ENCODE measurements around the gene SDK2.

SDK2 gene

GRCh38 chr17:73300392-73300791 is 343.9 kb downstream of the SDK2 start:
- TF ChIP-seq CTCF (IDR thresholded peaks at IDR 0.05; ENCODE audit: low read depth, low read length), result no peak
- in situ Hi-C loops (cut with HindIII; ENCODE audit: low sequenced_read_pairs), result no loop called here
- DNase-seq (ENCODE audit: low read depth, low spot score), result no peak
- H3K4me3 ChIP-seq (ENCODE audit: low read depth, low read length), result no peak overlapping the region

GRCh38 chr17:73297934-73298861 is 346.0 kb downstream of the SDK2 start:
- in situ Hi-C loops (cut with HindIII; ENCODE audit: low sequenced_read_pairs), result no loop called here

GRCh38 chr17:73293480-73293911 is 350.7 kb downstream of the SDK2 start:
- peak; percentile 78 for DNase-seq (ENCODE audit: low read depth, low spot score)
- no peak overlapping the region for H3K4me3 ChIP-seq (ENCODE audit: low read depth, low read length)
- in situ Hi-C loops (cut with HindIII; ENCODE audit: low sequenced_read_pairs), result no loop called here
- TF ChIP-seq CTCF (IDR thresholded peaks at IDR 0.05; ENCODE audit: low read depth, low read length), result no peak

More at GRCh38 chr17:73297934-73298861, 346.0 kb downstream of the SDK2 start:
- no peak overlapping the region for H3K4me3 ChIP-seq (ENCODE audit: low read depth, low read length)
- DNase-seq (ENCODE audit: low read depth, low spot score), result peak; percentile 30
- TF ChIP-seq CTCF (IDR thresholded peaks at IDR 0.05; ENCODE audit: low read depth, low read length), result no peak

- no peak overlapping the region for H3K4me3 ChIP-seq (ENCODE audit: low read depth, low read length)
- in situ Hi-C loops (cut with HindIII; ENCODE audit: low sequenced_read_pairs), result no loop called here
- TF ChIP-seq CTCF (IDR thresholded peaks at IDR 0.05; ENCODE audit: low read depth, low read length), result no peak
- no peak for DNase-seq (ENCODE audit: low read depth, low spot score)
These were observed 351.2 kb downstream of the SDK2 start for GRCh38 chr17:73293031-73293430.

GRCh38 chr17:73292031-73292531 is 352.2 kb downstream of the SDK2 start:
- H3K4me3 ChIP-seq (ENCODE audit: low read depth, low read length), result no peak overlapping the region
- peak; percentile 82 for DNase-seq (ENCODE audit: low read depth, low spot score)
- TF ChIP-seq CTCF (IDR thresholded peaks at IDR 0.05; ENCODE audit: low read depth, low read length), result no peak
- in situ Hi-C loops (cut with HindIII; ENCODE audit: low sequenced_read_pairs), result no loop called here

- in situ Hi-C loops (cut with HindIII; ENCODE audit: low sequenced_read_pairs), result no loop called here
- TF ChIP-seq CTCF (IDR thresholded peaks at IDR 0.05; ENCODE audit: low read depth, low read length), result no peak
- peak; percentile 95 for DNase-seq (ENCODE audit: low read depth, low spot score)
- H3K4me3 ChIP-seq (ENCODE audit: low read depth, low read length), result no peak overlapping the region
These were observed 352.9 kb downstream of the SDK2 start for GRCh38 chr17:73291260-73291801.

All from astrocyte of the spinal cord (primary cell).